HFF-Myc (cell line): ENCODE measurements around the gene GSN.

Experiments used
- DNase-seq: peaks from one replicate; pipeline ENCODE4 v3.0.0-alpha.2; 2011; ENCODE audit warnings: low read depth; ENCODE audit errors: extremely low read depth
- H3K4me3 ChIP-seq: replicated peaks from 2 replicates; pipeline ENCODE4 v1.5.1; 2011; ENCODE audit warnings: low read depth, mild to moderate bottlenecking, control low read depth, low read length
- CTCF ChIP-seq: IDR thresholded peaks from 2 replicates; pipeline ENCODE4 v1.5.1; 2012; ENCODE audit warnings: mild to moderate bottlenecking, low read depth, low read length, control low read depth; ENCODE audit errors: missing control alignments

GSN gene

GRCh38 chr9:121242959-121243346 lies 25.0 kb upstream of the GSN start:
- no peak for TF ChIP-seq CTCF
- DNase-seq, result no peak
- H3K4me3 ChIP-seq, result no peak overlapping the region

- TF ChIP-seq CTCF, result no peak
- DNase-seq, result no peak
- H3K4me3 ChIP-seq, result no peak overlapping the region
Observed at GRCh38 chr9:121246821-121247561, 21.0 kb upstream of the GSN start.

GRCh38 chr9:121249563-121249962 lies 18.4 kb upstream of the GSN start:
- no peak for DNase-seq
- no peak overlapping the region for H3K4me3 ChIP-seq
- no peak for TF ChIP-seq CTCF

GRCh38 chr9:121252104-121252851 lies 15.7 kb upstream of the GSN start:
- H3K4me3 ChIP-seq, result no peak overlapping the region
- DNase-seq, result no peak
- no peak for TF ChIP-seq CTCF

- no peak overlapping the region for H3K4me3 ChIP-seq
- no peak for DNase-seq
- no peak for TF ChIP-seq CTCF
Observed at GRCh38 chr9:121253162-121253561, 14.8 kb upstream of the GSN start.

GRCh38 chr9:121253821-121254501 lies 14.0 kb upstream of the GSN start:
- no peak for DNase-seq
- TF ChIP-seq CTCF, result no peak
- H3K4me3 ChIP-seq, result no peak overlapping the region
